ENCODE data around the gene SNX20.

Gene SNX20

DNA sequence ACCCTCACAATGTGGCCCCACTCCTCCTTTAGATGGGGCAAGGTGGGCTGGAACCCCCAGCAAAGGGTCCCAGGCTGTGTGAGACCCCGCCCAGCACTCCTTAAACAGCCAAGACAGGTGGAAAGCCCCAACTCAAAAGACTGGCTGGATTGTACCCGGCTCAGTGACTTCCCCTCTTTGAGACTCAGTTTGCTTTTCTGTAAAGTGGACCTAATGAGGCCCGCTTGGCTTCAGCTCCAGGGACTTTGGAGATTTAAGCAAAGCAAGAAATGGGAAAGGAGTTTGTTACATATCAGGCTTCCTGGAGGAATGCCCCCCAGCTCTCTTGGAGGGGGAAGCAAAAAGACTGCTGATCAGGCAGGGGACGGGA, 39.3 kb downstream of the SNX20 start:
- Histone ChIP-seq H3K27me3 (ENCODE audit: insufficient read depth, insufficient read length) (no peaks in the 10 kb centered on the region), H3K4me3 (ENCODE audit: insufficient read length, low read depth) (no peak overlapping the region), H3K4me1 (ENCODE audit: insufficient read depth, insufficient read length) (peaks cover 2% of the 10 kb centered on the region), H3K9ac (ENCODE audit: insufficient read length, low read depth) (no peak overlapping the region), H3K36me3 (ENCODE audit: insufficient read depth, insufficient read length, low read length) (no peaks in the 10 kb centered on the region), H3K9me3 (ENCODE audit: insufficient read depth, low read length) (no peaks in the 10 kb centered on the region)
- TF ChIP-seq SUZ12 (IDR thresholded peaks at IDR 0.05; ENCODE audit: extremely low read depth, insufficient read depth, insufficient read length) (no peak), ZNF274 (IDR thresholded peaks at IDR 0.05; ENCODE audit: low read depth, low read length) (no peak), YY1 (IDR thresholded peaks at IDR 0.05; ENCODE audit: insufficient read depth, insufficient read length) (no peak)
- DNase-seq (ENCODE audit: low read depth, low spot score) = no peak

DNA sequence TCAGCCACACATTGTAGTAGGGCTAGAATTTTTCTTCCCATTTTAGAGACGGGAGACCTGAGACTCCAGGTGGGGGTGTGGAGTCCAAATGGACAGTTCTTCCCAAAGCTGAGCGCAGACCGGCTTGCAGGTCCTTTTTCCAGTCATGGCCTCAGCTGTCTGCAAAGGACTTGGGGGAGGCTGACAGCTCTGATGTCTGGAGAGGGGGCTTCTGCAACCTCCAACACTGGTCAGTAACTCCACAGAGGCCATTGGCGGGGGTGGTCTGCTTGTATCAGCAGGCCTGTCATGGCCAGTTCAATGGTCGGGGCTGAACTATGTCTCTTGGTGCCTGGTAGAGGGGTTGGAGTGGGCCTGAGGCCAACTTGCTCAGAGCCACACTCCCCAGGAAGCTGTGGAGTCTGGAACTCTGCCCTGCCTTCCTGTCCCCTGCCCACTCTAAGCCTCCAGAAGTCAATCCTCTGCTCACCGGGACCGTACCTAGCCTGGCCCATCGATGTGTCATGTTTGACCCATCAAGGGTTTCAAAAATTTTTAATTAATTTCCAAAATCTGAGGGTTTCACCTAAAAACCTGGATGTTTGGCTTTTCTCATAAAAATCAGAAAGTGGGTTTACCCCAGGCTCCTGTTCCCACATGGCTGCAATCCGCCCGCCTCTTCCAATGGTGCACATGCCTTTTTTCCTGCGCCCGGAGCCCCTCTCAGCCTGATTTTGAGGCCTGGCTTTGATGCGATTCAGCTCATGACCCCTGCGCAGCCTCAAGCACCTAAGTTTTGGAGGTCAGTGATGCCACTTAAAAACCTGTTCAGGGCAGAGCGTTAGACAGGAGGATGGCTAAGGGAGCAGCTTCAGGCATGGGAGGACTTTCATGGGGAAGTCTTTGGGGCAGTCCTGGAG, 39.9 kb downstream of the SNX20 start:
- Histone ChIP-seq H3K9ac (ENCODE audit: insufficient read length, low read depth) (no peak overlapping the region), H3K4me1 (ENCODE audit: insufficient read depth, insufficient read length) (peaks cover 2% of the 10 kb centered on the region), H3K36me3 (ENCODE audit: insufficient read depth, insufficient read length, low read length) (no peaks in the 10 kb centered on the region), H3K27me3 (ENCODE audit: insufficient read depth, insufficient read length) (no peaks in the 10 kb centered on the region), H3K4me3 (ENCODE audit: insufficient read length, low read depth) (no peak overlapping the region), H3K9me3 (ENCODE audit: insufficient read depth, low read length) (no peaks in the 10 kb centered on the region)
- no peak for TF ChIP-seq YY1 (IDR thresholded peaks at IDR 0.05; ENCODE audit: insufficient read depth, insufficient read length)
- TF ChIP-seq SUZ12 (IDR thresholded peaks at IDR 0.05; ENCODE audit: extremely low read depth, insufficient read depth, insufficient read length) = no peak
- no peak for TF ChIP-seq ZNF274 (IDR thresholded peaks at IDR 0.05; ENCODE audit: low read depth, low read length)
- no peak for DNase-seq (ENCODE audit: low read depth, low spot score)

GRCh38 chr16:50640391-50640790, 40.7 kb downstream of the SNX20 start:
- H3K4me3 ChIP-seq (ENCODE audit: insufficient read length, low read depth) = no peak overlapping the region
- peaks cover 2% of the 10 kb centered on the region for H3K4me1 ChIP-seq (ENCODE audit: insufficient read depth, insufficient read length)
- no peaks in the 10 kb centered on the region for H3K9me3 ChIP-seq (ENCODE audit: insufficient read depth, low read length)
- DNase-seq (ENCODE audit: low read depth, low spot score) = no peak
- H3K36me3 ChIP-seq (ENCODE audit: insufficient read depth, insufficient read length, low read length) = peaks cover 6% of the 10 kb centered on the region
- H3K9ac ChIP-seq (ENCODE audit: insufficient read length, low read depth) = no peak overlapping the region
- TF ChIP-seq ZNF274 (IDR thresholded peaks at IDR 0.05; ENCODE audit: low read depth, low read length) (no peak), YY1 (IDR thresholded peaks at IDR 0.05; ENCODE audit: insufficient read depth, insufficient read length) (no peak), SUZ12 (IDR thresholded peaks at IDR 0.05; ENCODE audit: extremely low read depth, insufficient read depth, insufficient read length) (no peak)
- no peaks in the 10 kb centered on the region for H3K27me3 ChIP-seq (ENCODE audit: insufficient read depth, insufficient read length)

DNA sequence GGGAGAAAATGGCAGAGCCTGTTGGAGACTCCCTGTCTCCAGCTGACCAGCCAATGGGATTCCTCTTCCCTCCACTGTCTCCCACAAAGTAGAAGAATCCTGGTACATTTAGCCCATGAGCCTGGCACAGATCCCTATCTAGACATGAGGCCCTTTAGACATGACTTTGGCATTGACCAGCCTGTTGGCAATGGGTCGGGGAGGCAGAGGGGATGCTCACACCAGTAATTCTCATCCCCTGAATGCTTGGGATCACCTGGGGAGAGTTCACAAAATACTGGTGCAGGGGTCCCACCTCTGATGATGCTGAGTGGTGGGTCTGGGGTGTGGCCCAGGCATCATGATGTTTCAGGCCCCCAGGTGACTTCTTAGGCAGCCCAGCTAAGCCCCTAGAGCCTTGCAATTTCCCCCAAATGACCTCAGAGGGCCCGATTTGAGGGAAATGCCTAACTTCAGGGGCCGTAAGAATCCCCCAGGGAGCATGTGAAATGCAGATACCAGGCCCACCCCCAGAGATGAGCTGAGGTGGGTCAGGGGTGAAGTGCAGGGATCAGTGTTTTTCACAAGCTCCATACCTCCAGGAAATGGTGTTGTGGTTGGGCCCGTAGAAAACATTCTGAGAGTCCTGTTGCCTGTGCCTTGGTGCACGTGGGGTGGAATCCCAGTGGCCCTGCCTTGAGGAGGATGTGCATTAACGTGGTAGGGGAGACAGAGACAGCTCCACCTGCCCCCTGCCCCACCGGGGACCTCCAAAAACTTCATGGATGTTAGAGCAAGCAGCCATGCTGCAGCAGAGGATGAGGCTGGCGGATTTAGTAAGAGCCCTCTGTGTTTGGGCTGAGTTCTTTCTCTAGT, 42.1 kb downstream of the SNX20 start:
- Histone ChIP-seq H3K4me3 (ENCODE audit: insufficient read length, low read depth) (no peak overlapping the region), H3K27me3 (ENCODE audit: insufficient read depth, insufficient read length) (no peaks in the 10 kb centered on the region), H3K4me1 (ENCODE audit: insufficient read depth, insufficient read length) (no peaks in the 10 kb centered on the region), H3K9me3 (ENCODE audit: insufficient read depth, low read length) (no peaks in the 10 kb centered on the region), H3K9ac (ENCODE audit: insufficient read length, low read depth) (no peak overlapping the region), H3K36me3 (ENCODE audit: insufficient read depth, insufficient read length, low read length) (peaks cover 17% of the 10 kb centered on the region)
- DNase-seq (ENCODE audit: low read depth, low spot score) = no peak
- TF ChIP-seq ZNF274 (IDR thresholded peaks at IDR 0.05; ENCODE audit: low read depth, low read length) (no peak), SUZ12 (IDR thresholded peaks at IDR 0.05; ENCODE audit: extremely low read depth, insufficient read depth, insufficient read length) (no peak), YY1 (IDR thresholded peaks at IDR 0.05; ENCODE audit: insufficient read depth, insufficient read length) (no peak)

GRCh38 chr16:50637716-50638602, 43.2 kb downstream of the SNX20 start:
- no peaks in the 10 kb centered on the region for H3K4me1 ChIP-seq (ENCODE audit: insufficient read depth, insufficient read length)
- H3K4me3 ChIP-seq (ENCODE audit: insufficient read length, low read depth) = no peak overlapping the region
- H3K27me3 ChIP-seq (ENCODE audit: insufficient read depth, insufficient read length) = no peaks in the 10 kb centered on the region
- H3K9me3 ChIP-seq (ENCODE audit: insufficient read depth, low read length) = no peaks in the 10 kb centered on the region
- H3K36me3 ChIP-seq (ENCODE audit: insufficient read depth, insufficient read length, low read length) = peaks cover 27% of the 10 kb centered on the region
- TF ChIP-seq YY1 (IDR thresholded peaks at IDR 0.05; ENCODE audit: insufficient read depth, insufficient read length) = no peak
- TF ChIP-seq ZNF274 (IDR thresholded peaks at IDR 0.05; ENCODE audit: low read depth, low read length) = no peak
- TF ChIP-seq SUZ12 (IDR thresholded peaks at IDR 0.05; ENCODE audit: extremely low read depth, insufficient read depth, insufficient read length) = no peak
- H3K9ac ChIP-seq (ENCODE audit: insufficient read length, low read depth) = no peak overlapping the region
- DNase-seq (ENCODE audit: low read depth, low spot score) = no peak

- H3K9me3 ChIP-seq (ENCODE audit: insufficient read depth, low read length) = no peaks in the 10 kb centered on the region
- H3K4me1 ChIP-seq (ENCODE audit: insufficient read depth, insufficient read length) = no peaks in the 10 kb centered on the region
- no peak overlapping the region for H3K4me3 ChIP-seq (ENCODE audit: insufficient read length, low read depth)
- no peak overlapping the region for H3K9ac ChIP-seq (ENCODE audit: insufficient read length, low read depth)
- no peak for TF ChIP-seq ZNF274 (IDR thresholded peaks at IDR 0.05; ENCODE audit: low read depth, low read length)
- DNase-seq (ENCODE audit: low read depth, low spot score) = no peak
- peaks cover 37% of the 10 kb centered on the region for H3K36me3 ChIP-seq (ENCODE audit: insufficient read depth, insufficient read length, low read length)
- H3K27me3 ChIP-seq (ENCODE audit: insufficient read depth, insufficient read length) = no peaks in the 10 kb centered on the region
Measured at GRCh38 chr16:50636753-50637374, 44.2 kb downstream of the SNX20 start.
